Psoas muscle (tissue), 8 donors: ENCODE measurements around the gene SPATA13. TPM values are rescaled to one million over a fixed set of nuclear protein-coding genes. Genes with fewer than 3 reads are reported as not detected.

Experiments
- ATAC-seq, 4 donors: fragments of 200-7000 bp; cut with Tn5 transposase; one replicate each; pipeline ENCODE4 v1.9.1; 2020; ENCODE audit warnings: moderate library complexity in 3 of 4, mild to moderate bottlenecking in 2 of 4
- DNase-seq, 2 donors: peaks; one replicate each; pipeline ENCODE4 v3.0.0-alpha.2; 2020
- H3K27ac ChIP-seq: fragments of 200-600 bp; one replicate; pipeline ENCODE4 v1.8.0; 2022
- H3K27me3 ChIP-seq, 3 donors: fragments of 200-600 bp in 1 of 3; one replicate each; pipeline versions ENCODE4 v1.6.1 to v1.8.0; 2013 to 2022; ENCODE audit warnings: low read length in 2 of 3, mild to moderate bottlenecking in 2 of 3, moderate library complexity in 1 of 3; ENCODE audit not compliant: insufficient read depth in 3 of 3
- H3K36me3 ChIP-seq, 2 donors: fragments of 200-600 bp in 1 of 2; one replicate each; pipeline versions ENCODE4 v1.6.1 to v1.8.0; 2013 to 2022; ENCODE audit warnings: low read depth in 1 of 2, mild to moderate bottlenecking in 1 of 2, moderate library complexity in 1 of 2; ENCODE audit not compliant: insufficient read depth in 1 of 2
- H3K4me1 ChIP-seq: fragments of 200-600 bp; one replicate; pipeline ENCODE4 v1.8.0; 2022
- H3K4me3 ChIP-seq: fragments of 200-600 bp; one replicate; pipeline ENCODE4 v1.8.0; 2022; ENCODE audit warnings: mild to moderate bottlenecking
- H3K9me3 ChIP-seq: fragments of 200-600 bp; one replicate; pipeline ENCODE4 v1.8.0; 2022
- WGBS, 3 donors: extraction: QIAGEN DNeasy Blood & Tissue Kit; methylation state at CpG; one replicate each; pipeline versions ENCODE4 v1.1.6 to v1.1.7; 2013; 5-methylcytosine and 5-hydroxymethylcytosine counted together
- intact Hi-C, 2 donors: fragments of 100-400 bp; cut with DNase I; formaldehyde crosslinking; loops; one replicate each; pipeline versions ENCODE4 v1.11.0 to v1.14.2; 2022
- long read RNA-seq, 2 donors: library from polyadenylated mRNA; unstranded; transcript quantifications; one replicate each; pipeline ENCODE4 v2.0.0, GENCODE V29; 2021
- polyA plus RNA-seq, 3 donors: library from polyadenylated mRNA; stranded (reverse); fragments of 200-250 nt; gene quantifications; one replicate each; pipeline ENCODE4 v1.2.3, GENCODE V29; 2013
- total RNA-seq, 4 donors: library from RNA; stranded (reverse); fragmentation: NEBNext Ultra II Directional in 2 of 4; extraction: Animal tissue kit (Norgen Biotek cat#: 25700) in 2 of 4; gene quantifications; one replicate each; pipeline versions ENCODE4 v1.2.1 to v1.2.4, GENCODE V29; 2021 to 2023
- TF ChIP-seq, protein P1 (sequence below): fragments of 200-600 bp; IDR thresholded peaks from one replicate; pipeline ENCODE4 v1.8.0; 2022; ENCODE audit warnings: antibody characterized with exemption
- donor health status: healthy with polysubstance abuse.
- donor health status: DM: no; HTN: no; CAD: no; lungs with moderate emphysema.
- donor health status: Bipolar disorder and iron deficiency.
- donor health status: healthy.
- donor health status: DM: yes; HTN: yes; CAD: no.
- donor health status: DM: no; HTN: no; CAD: no.
- donor health status: DM: no; HTN: no; CAD: no.
- donor health status: DM: yes; HTN: yes; CAD: no.

SPATA13 gene
- total RNA-seq (1 to 10 TPM; 2.2 to 5.8 (median 4.1) TPM), polyA plus RNA-seq (1 to 10 TPM in 2 of 3 donors, under 1 TPM in 1; 0.87 to 2.5 (median 1.7) TPM)
- long read RNA-seq, donor 1, partial matches to known transcripts, result 0 of 1 reads
- long read RNA-seq, donor 1, other reads (novel, unspliced or antisense), result 1 of 1 reads
- long read RNA-seq, donor 2, partial matches to known transcripts, result 1 of 1 reads
- long read RNA-seq, donor 2, other reads (novel, unspliced or antisense), result 0 of 1 reads

DNA sequence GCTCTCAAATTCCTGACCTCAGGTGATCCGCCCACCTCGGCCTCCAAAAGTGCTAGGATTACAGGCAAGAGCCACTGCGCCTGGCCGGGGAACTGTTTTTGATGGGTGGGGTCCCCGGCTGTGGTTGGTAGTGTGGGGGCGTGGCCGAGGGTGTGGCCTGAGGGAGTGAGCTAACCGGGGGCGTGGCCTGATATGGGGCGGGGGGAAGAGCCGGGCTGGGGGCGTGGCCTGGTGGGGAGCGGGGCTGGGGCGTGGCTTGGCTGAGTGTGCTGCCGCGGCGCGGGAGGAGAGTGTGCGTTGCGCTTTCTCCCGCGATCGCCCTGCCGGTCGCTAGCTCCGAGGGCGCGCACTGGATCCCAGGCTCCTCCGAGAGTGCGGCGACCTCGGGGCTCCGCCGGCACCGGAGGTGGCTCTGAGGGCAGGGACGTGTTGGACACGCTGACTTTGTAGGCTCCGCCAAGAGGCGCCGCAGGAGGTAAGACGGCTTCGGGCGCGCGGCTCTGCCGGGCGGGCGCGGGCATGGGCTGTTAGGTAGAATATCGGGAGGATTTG lies at the start of gene SPATA13:
Gene SPATA13, plus strand, starts transcription at position 263 of the 552 bp plus-strand sequence. CDS start 62,210 bp downstream, outside the sequence.
- Histone ChIP-seq H3K4me1 (no peaks in the 10 kb centered on the region), H3K27me3 (peaks cover 0 to 35% (median 8%) of the 10 kb centered on the region in 3 donors), H3K4me3 (peak within 1 kb of the TSS; percentile 81), H3K36me3 (no peaks in the 10 kb centered on the region), H3K9me3 (no peaks in the 10 kb centered on the region), H3K27ac (peak within 1 kb of the TSS; percentile 30)
- ATAC-seq (peak; percentile 87 to 98 (median 96)), DNase-seq (peak; percentile 91 to 92)
- 0 to 2% (median 1%) methylated on average over 35 to 50 of the region's 50 CpGs for WGBS, 3 donors
- intact Hi-C loops, result loop anchor here in 1 of 2 donors (5.0 kb wide), 1 partner anchor 52 kb away; no protein-coding TSS in a partner anchor
- TF ChIP-seq, protein P1, sequence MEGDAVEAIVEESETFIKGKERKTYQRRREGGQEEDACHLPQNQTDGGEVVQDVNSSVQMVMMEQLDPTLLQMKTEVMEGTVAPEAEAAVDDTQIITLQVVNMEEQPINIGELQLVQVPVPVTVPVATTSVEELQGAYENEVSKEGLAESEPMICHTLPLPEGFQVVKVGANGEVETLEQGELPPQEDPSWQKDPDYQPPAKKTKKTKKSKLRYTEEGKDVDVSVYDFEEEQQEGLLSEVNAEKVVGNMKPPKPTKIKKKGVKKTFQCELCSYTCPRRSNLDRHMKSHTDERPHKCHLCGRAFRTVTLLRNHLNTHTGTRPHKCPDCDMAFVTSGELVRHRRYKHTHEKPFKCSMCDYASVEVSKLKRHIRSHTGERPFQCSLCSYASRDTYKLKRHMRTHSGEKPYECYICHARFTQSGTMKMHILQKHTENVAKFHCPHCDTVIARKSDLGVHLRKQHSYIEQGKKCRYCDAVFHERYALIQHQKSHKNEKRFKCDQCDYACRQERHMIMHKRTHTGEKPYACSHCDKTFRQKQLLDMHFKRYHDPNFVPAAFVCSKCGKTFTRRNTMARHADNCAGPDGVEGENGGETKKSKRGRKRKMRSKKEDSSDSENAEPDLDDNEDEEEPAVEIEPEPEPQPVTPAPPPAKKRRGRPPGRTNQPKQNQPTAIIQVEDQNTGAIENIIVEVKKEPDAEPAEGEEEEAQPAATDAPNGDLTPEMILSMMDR, result no peak

DNA sequence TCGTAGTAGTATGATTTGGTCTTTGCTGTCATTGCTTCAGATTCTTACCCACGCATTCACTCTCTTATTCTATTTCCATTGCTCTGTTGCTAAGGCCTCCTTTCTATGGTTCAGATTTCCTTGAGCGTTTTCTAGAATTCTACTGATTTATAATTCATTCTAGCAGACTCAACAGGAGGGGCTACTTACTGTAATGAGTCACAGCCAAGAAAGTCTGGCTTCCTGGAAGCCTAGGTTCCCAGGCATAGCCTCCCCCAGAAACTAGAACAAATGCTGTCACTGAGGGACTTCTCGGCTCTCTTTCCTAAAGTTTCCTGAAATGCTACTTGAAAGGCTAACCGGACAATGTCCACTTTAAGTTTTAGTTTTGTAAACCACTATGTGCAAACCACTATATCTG lies 47.7 kb upstream of the SPATA13 start:
- H3K9me3 ChIP-seq, result no peaks in the 10 kb centered on the region
- WGBS, 3 donors, result 74 to 80% (median 75%) methylated on average over 5 of the region's 5 CpGs
- no peak for ATAC-seq
- H3K4me1 ChIP-seq, result no peaks in the 10 kb centered on the region
- no peak overlapping the region for H3K4me3 ChIP-seq
- H3K27ac ChIP-seq, result no peak overlapping the region
- H3K27me3 ChIP-seq, result no peaks in the 10 kb centered on the region
- TF ChIP-seq, protein P1, result no peak
- no peak for DNase-seq
- no peaks in the 10 kb centered on the region for H3K36me3 ChIP-seq
- intact Hi-C loops, result no loop called here

DNA sequence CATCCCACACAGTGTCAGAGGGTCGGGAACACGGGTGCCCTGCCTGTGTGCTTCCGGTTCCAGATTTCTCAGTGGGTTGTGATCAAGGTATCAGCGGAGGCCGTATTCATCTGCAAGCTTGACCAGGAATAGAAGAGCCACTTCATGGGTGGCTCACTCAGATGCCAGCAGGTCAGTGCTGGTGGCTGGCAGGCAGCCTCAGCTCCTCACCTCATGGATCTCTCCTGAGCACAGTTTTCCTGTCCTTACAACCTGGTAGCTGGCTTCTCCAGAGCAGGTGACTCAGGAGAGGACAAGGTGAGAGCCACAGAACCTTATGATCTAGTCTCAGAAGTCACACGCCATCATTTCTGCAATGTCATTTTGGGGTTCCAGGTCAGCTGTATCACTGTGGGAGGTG lies 44.8 kb upstream of the SPATA13 start:
- 94 to 97% (median 96%) methylated on average over 6 of the region's 6 CpGs for WGBS, 3 donors
- intact Hi-C loops, result no loop called here
- no peak for ATAC-seq
- no peak overlapping the region for H3K4me3 ChIP-seq
- no peaks in the 10 kb centered on the region for H3K27me3 ChIP-seq
- H3K9me3 ChIP-seq, result no peaks in the 10 kb centered on the region
- TF ChIP-seq, protein P1, result no peak
- DNase-seq, result no peak
- no peaks in the 10 kb centered on the region for H3K36me3 ChIP-seq
- no peak overlapping the region for H3K27ac ChIP-seq
- no peaks in the 10 kb centered on the region for H3K4me1 ChIP-seq

DNA sequence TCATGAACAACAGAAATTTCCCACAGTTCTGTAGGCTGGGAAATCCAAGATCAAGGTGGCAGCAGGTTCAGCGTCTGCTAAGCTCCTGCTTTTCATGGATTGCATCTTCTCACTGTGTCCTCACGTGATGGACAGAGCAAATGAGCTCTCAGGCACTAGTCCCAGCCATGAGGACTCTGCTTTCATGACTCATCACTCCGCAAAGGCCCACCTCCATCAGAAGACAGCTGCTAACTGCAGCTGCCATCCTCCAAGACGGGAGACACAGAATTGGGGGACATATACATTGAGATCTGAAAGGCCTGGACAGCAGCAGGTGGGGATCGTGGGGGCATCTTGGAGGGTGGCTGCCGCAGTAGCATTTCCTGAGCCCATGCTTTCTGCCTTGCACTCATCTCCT lies 44.4 kb upstream of the SPATA13 start:
- no peak overlapping the region for H3K4me3 ChIP-seq
- TF ChIP-seq, protein P1, result no peak
- 37 to 49% (median 42%) methylated on average over 6 of the region's 6 CpGs for WGBS, 3 donors
- ATAC-seq (no peak), DNase-seq (no peak)
- no peaks in the 10 kb centered on the region for H3K4me1 ChIP-seq
- H3K27ac ChIP-seq, result no peak overlapping the region
- intact Hi-C loops, result no loop called here
- no peaks in the 10 kb centered on the region for H3K36me3 ChIP-seq
- no peaks in the 10 kb centered on the region for H3K9me3 ChIP-seq
- H3K27me3 ChIP-seq, result no peaks in the 10 kb centered on the region
